Large intestine (tissue), 3 donors: ENCODE measurements around the gene COL2A1. TPM values are rescaled to one million over a fixed set of nuclear protein-coding genes. Genes with fewer than 3 reads are reported as not detected.

Source experiments
- DNase-seq, 2 donors: peaks; one replicate each; pipeline versions ENCODE4 v3.0.0 to v3.0.0-alpha.2; 2013
- H3K27ac ChIP-seq: one replicate; pipeline ENCODE4 v1.5.1; 2013; ENCODE audit warnings: low read length
- H3K27me3 ChIP-seq: 2 replicates; pipeline ENCODE4 v1.6.1; 2013; ENCODE audit warnings: low read length; ENCODE audit not compliant: control insufficient read depth, insufficient read depth
- H3K36me3 ChIP-seq: 2 replicates; pipeline ENCODE4 v1.6.1; 2013; ENCODE audit warnings: low read length; ENCODE audit not compliant: control insufficient read depth, insufficient read depth
- H3K4me1 ChIP-seq: one replicate; pipeline ENCODE4 v1.6.1; 2013; ENCODE audit warnings: low read length; ENCODE audit not compliant: control insufficient read depth, insufficient read depth
- H3K4me3 ChIP-seq: one replicate; pipeline ENCODE4 v1.5.1; 2013; ENCODE audit warnings: low read length
- H3K9me3 ChIP-seq: one replicate; pipeline ENCODE4 v1.6.1; 2013; ENCODE audit warnings: mild to moderate bottlenecking, low read depth, low read length, moderate library complexity; ENCODE audit not compliant: control insufficient read depth
- WGBS: methylation state at CpG from one replicate; pipeline ENCODE4 v1.1.5; 2013; ENCODE audit warnings: low lambda C conversion rate; ENCODE audit not compliant: insufficient coverage; 5-methylcytosine and 5-hydroxymethylcytosine counted together
- polyA plus RNA-seq: library from polyadenylated mRNA; unstranded; fragments of 120-200 nt; gene quantifications from one replicate; pipeline ENCODE4 v1.2.1, GENCODE V29; 2013

The COL2A1 gene
- polyA plus RNA-seq, 1 donor: 9.0 TPM

- peaks cover 35% of the 10 kb centered on the region for H3K4me1 ChIP-seq
- H3K27ac ChIP-seq: no peak overlapping the region
- peak in 1 of 2 donors; percentile 72 for DNase-seq
- H3K4me3 ChIP-seq: peak overlapping the region; percentile 19
- H3K9me3 ChIP-seq: peaks cover 7% of the 10 kb centered on the region
- H3K36me3 ChIP-seq: no peaks in the 10 kb centered on the region
- WGBS: no CpG with 5 or more reads among the region's 26 CpGs
- H3K27me3 ChIP-seq: peaks cover 71% of the 10 kb centered on the region
These were observed 1.5 kb downstream of the COL2A1 start for GRCh38 chr12:48002773-48003218.

- Histone ChIP-seq H3K27me3 (peaks cover 71% of the 10 kb centered on the region), H3K4me3 (peak overlapping the region; percentile 38), H3K36me3 (no peaks in the 10 kb centered on the region), H3K27ac (no peak overlapping the region), H3K4me1 (peaks cover 35% of the 10 kb centered on the region), H3K9me3 (peaks cover 7% of the 10 kb centered on the region)
- no peak for DNase-seq
- 8% methylated on average over 5 of the region's 13 CpGs for WGBS
These were observed 1.9 kb downstream of the COL2A1 start for GRCh38 chr12:48002414-48002730.

GRCh38 chr12:48001505-48002413 lies 2.5 kb downstream of the COL2A1 start:
- no CpG with 5 or more reads among the region's 57 CpGs for WGBS
- peak overlapping the region; percentile 22 for H3K27ac ChIP-seq
- peaks cover 35% of the 10 kb centered on the region for H3K4me1 ChIP-seq
- peaks cover 71% of the 10 kb centered on the region for H3K27me3 ChIP-seq
- DNase-seq: peak in 1 of 2 donors; percentile 54
- no peaks in the 10 kb centered on the region for H3K36me3 ChIP-seq
- H3K4me3 ChIP-seq: peak overlapping the region; percentile 38
- peaks cover 7% of the 10 kb centered on the region for H3K9me3 ChIP-seq

DNA sequence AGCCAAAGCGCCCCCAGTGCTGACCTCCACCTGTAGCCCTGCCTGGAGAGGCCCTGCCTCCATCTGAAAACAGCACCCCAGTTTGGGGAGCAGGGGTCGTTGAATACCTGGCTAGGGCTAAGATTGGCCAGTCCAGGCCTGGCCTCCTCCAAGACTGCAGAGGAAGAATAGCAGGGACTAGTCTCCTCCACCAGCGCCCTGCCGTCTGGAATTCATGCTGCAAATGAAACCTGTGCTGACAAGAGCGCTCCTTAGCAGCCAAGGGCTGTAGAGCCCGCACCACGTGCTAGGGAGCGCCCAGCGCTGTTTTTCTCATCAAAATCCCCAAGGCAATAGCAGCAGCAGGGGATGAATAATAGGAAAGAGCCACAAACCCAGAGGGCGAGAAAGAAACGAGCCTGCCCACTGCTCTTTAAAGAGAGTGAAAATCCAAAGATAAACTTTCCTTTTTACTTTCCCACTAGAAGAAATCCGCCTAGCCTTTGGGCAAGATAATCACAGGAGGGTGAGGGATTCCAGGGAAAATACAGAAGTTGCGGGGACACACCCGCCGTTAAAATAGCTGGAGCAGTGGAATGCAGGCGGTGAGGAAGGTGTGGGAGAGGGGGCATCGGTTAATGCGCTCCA lies 3.3 kb downstream of the COL2A1 start:
- peaks cover 7% of the 10 kb centered on the region for H3K9me3 ChIP-seq
- H3K4me3 ChIP-seq: peak overlapping the region; percentile 38
- no CpG with 5 or more reads among the region's 18 CpGs for WGBS
- H3K36me3 ChIP-seq: no peaks in the 10 kb centered on the region
- H3K27me3 ChIP-seq: peaks cover 70% of the 10 kb centered on the region
- H3K27ac ChIP-seq: peak overlapping the region; percentile 22
- DNase-seq: peak in 1 of 2 donors; percentile 69
- peaks cover 35% of the 10 kb centered on the region for H3K4me1 ChIP-seq

DNA sequence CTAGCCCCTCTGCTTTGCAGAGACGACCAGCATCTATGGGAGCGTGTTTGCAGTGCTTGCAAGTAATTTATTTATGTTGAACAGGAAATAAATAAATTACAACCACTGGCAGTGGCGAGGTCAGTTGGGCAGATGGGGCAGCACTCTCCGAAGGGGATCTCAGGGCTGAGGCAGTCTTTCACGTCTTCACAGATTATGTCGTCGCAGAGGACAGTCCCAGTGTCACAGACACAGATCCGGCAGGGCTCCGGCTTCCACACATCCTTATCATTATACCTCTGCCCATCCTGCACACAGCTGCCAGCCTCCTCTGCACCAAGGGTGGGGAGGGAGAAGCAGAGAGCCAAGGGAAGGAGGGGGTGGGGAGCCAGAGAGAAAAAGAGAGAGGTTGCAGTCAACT lies 4.5 kb downstream of the COL2A1 start:
- WGBS: no CpG with 5 or more reads among the region's 9 CpGs
- H3K27me3 ChIP-seq: peaks cover 58% of the 10 kb centered on the region
- peaks cover 7% of the 10 kb centered on the region for H3K9me3 ChIP-seq
- H3K36me3 ChIP-seq: no peaks in the 10 kb centered on the region
- no peak overlapping the region for H3K4me3 ChIP-seq
- peaks cover 32% of the 10 kb centered on the region for H3K4me1 ChIP-seq
- DNase-seq: no peak
- no peak overlapping the region for H3K27ac ChIP-seq

DNA sequence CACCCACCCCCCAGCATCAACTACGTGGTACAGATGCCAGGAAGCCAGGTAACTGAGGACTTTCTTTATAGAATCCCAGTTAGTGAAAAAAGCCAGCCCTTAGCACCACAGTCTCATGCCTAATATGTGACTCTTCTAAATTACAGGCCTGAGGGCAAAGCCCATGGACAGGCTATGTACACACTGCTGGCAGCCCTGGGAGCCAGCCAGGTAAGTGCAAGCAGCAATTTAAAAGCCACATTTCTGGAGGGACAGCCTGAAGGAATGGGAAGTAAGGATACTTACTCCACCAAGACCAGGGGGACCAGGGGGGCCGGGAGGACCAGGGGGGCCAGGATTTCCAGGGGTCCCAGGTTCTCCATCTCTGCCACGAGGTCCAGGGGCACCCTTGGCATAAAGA lies 7.0 kb downstream of the COL2A1 start:
- Histone ChIP-seq H3K36me3 (no peaks in the 10 kb centered on the region), H3K9me3 (no peaks in the 10 kb centered on the region), H3K27me3 (peaks cover 33% of the 10 kb centered on the region), H3K4me3 (no peak overlapping the region), H3K4me1 (peaks cover 11% of the 10 kb centered on the region), H3K27ac (no peak overlapping the region)
- WGBS: no CpG with 5 or more reads among the region's 3 CpGs
- no peak for DNase-seq

GRCh38 chr12:47995981-47996401 lies 8.3 kb downstream of the COL2A1 start:
- H3K36me3 ChIP-seq: no peaks in the 10 kb centered on the region
- H3K27me3 ChIP-seq: peaks cover 21% of the 10 kb centered on the region
- peak in 1 of 2 donors; percentile 32 for DNase-seq
- no peak overlapping the region for H3K4me3 ChIP-seq
- WGBS: 100% methylated on average over 1 of the region's 4 CpGs
- H3K27ac ChIP-seq: no peak overlapping the region
- no peaks in the 10 kb centered on the region for H3K9me3 ChIP-seq
- H3K4me1 ChIP-seq: no peaks in the 10 kb centered on the region

GRCh38 chr12:47993491-47993890 lies 10.8 kb downstream of the COL2A1 start:
- DNase-seq: no peak
- Histone ChIP-seq H3K4me3 (no peak overlapping the region), H3K36me3 (no peaks in the 10 kb centered on the region), H3K27me3 (peaks cover 4% of the 10 kb centered on the region), H3K27ac (no peak overlapping the region), H3K4me1 (no peaks in the 10 kb centered on the region), H3K9me3 (no peaks in the 10 kb centered on the region)
- WGBS: no CpG with 5 or more reads among the region's 5 CpGs

DNA sequence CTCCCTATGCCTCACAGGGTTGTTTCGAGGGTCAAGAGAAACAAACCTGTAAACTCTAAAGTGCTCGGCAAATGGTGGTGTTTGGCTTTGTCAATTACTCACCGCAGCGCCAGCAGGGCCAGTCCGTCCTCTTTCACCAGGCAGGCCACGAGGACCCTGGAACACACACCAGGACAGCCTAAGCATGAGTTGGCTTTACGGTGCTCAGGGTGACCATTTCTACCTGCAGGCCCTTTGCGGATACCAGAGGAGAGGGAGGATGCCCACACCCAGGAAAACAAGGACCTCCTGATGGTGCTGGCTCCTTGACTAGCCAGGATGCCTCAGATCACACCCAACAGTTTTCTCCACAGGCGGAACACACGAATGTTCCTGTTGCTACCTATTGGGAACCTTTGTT lies 11.5 kb downstream of the COL2A1 start:
- Histone ChIP-seq H3K4me1 (no peaks in the 10 kb centered on the region), H3K27ac (no peak overlapping the region), H3K27me3 (peaks cover under 1% of the 10 kb centered on the region), H3K36me3 (no peaks in the 10 kb centered on the region), H3K4me3 (no peak overlapping the region), H3K9me3 (no peaks in the 10 kb centered on the region)
- no peak for DNase-seq
- no CpG with 5 or more reads among the region's 10 CpGs for whole genome bisulfite sequencing

GRCh38 chr12:47991106-47992061 lies 12.9 kb downstream of the COL2A1 start:
- Histone ChIP-seq H3K9me3 (no peaks in the 10 kb centered on the region), H3K4me1 (no peaks in the 10 kb centered on the region), H3K27me3 (no peaks in the 10 kb centered on the region), H3K36me3 (no peaks in the 10 kb centered on the region), H3K4me3 (no peak overlapping the region), H3K27ac (no peak overlapping the region)
- no peak for DNase-seq
- WGBS: no CpG with 5 or more reads among the region's 13 CpGs
